ENCODE results near the gene CABP7. TPM values are rescaled to one million over a fixed set of nuclear protein-coding genes. Genes with fewer than 3 reads are reported as not detected.

The CABP7 gene
- total and polyA plus RNA-seq, 2 experiments from 2014 or later: 0.06 to 0.24 TPM

DNA sequence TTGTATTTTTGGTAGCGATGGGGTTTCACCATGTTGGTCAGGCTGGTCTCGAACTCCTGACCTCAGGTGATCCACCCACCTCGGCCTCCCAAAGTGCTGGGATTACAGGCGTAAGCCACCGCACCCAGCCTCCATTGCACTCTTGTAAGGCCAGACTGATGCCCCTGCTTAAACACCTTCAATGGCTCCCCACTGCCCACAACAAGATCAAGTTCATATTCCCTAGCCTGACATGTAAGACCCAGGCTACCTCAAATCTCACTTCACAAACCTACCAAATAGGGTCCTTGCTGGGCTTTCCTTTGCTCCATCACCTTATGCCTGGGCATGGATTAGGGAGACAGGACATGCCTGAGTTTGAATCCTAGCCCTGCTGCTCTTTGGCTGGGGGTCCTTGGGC lies 60.4 kb downstream of the CABP7 start:
- H3K9me2 ChIP-seq (ENCODE audit: insufficient read depth): no peaks in the 10 kb centered on the region
- no peaks in the 10 kb centered on the region for H3K36me3 ChIP-seq (ENCODE audit: insufficient read depth)
- Mint-ChIP-seq H3K27me3 (ENCODE audit: insufficient read depth, low read depth, poor library complexity) (peaks cover 4% of the 10 kb centered on the region), H3K9me3 (no peaks in the 10 kb centered on the region), H3K4me1 (peaks cover 9% of the 10 kb centered on the region), H3K4me3 (no peak overlapping the region), H3K27ac (no peak overlapping the region), H3K36me3 (ENCODE audit: low read depth) (no peaks in the 10 kb centered on the region; the same call in 2 of the 3 replicates)
- H3K4me3 ChIP-seq: no peak overlapping the region
- DNase-seq (ENCODE audit: low spot score): no peak
- H3F3A ChIP-seq (replicated peaks; ENCODE audit: low read depth): no peaks in the 10 kb centered on the region
- no peak overlapping the region for H3K27ac ChIP-seq (ENCODE audit: low read depth)
- H2AFZ ChIP-seq: no peak overlapping the region; the same call in 1 of the 2 replicates
- no peaks in the 10 kb centered on the region for H3K4me1 ChIP-seq (ENCODE audit: insufficient read depth)
- no peak overlapping the region for H3K4me2 ChIP-seq
- TF ChIP-seq ZNF331 (CRISPR knock-in tag; IDR thresholded peaks at IDR 0.05; ENCODE audit: low read depth): no peak
- no peak for TF ChIP-seq CREB1 (CRISPR knock-in tag; IDR thresholded peaks at IDR 0.05; ENCODE audit: low read depth)
- TF ChIP-seq JUNB (IDR thresholded peaks at IDR 0.05; ENCODE audit: unreplicated experiment): no peak
- no peak for TF ChIP-seq EZH2 (IDR thresholded peaks at IDR 0.05; ENCODE audit: low read depth, unreplicated experiment)
- TF ChIP-seq, protein P1, sequence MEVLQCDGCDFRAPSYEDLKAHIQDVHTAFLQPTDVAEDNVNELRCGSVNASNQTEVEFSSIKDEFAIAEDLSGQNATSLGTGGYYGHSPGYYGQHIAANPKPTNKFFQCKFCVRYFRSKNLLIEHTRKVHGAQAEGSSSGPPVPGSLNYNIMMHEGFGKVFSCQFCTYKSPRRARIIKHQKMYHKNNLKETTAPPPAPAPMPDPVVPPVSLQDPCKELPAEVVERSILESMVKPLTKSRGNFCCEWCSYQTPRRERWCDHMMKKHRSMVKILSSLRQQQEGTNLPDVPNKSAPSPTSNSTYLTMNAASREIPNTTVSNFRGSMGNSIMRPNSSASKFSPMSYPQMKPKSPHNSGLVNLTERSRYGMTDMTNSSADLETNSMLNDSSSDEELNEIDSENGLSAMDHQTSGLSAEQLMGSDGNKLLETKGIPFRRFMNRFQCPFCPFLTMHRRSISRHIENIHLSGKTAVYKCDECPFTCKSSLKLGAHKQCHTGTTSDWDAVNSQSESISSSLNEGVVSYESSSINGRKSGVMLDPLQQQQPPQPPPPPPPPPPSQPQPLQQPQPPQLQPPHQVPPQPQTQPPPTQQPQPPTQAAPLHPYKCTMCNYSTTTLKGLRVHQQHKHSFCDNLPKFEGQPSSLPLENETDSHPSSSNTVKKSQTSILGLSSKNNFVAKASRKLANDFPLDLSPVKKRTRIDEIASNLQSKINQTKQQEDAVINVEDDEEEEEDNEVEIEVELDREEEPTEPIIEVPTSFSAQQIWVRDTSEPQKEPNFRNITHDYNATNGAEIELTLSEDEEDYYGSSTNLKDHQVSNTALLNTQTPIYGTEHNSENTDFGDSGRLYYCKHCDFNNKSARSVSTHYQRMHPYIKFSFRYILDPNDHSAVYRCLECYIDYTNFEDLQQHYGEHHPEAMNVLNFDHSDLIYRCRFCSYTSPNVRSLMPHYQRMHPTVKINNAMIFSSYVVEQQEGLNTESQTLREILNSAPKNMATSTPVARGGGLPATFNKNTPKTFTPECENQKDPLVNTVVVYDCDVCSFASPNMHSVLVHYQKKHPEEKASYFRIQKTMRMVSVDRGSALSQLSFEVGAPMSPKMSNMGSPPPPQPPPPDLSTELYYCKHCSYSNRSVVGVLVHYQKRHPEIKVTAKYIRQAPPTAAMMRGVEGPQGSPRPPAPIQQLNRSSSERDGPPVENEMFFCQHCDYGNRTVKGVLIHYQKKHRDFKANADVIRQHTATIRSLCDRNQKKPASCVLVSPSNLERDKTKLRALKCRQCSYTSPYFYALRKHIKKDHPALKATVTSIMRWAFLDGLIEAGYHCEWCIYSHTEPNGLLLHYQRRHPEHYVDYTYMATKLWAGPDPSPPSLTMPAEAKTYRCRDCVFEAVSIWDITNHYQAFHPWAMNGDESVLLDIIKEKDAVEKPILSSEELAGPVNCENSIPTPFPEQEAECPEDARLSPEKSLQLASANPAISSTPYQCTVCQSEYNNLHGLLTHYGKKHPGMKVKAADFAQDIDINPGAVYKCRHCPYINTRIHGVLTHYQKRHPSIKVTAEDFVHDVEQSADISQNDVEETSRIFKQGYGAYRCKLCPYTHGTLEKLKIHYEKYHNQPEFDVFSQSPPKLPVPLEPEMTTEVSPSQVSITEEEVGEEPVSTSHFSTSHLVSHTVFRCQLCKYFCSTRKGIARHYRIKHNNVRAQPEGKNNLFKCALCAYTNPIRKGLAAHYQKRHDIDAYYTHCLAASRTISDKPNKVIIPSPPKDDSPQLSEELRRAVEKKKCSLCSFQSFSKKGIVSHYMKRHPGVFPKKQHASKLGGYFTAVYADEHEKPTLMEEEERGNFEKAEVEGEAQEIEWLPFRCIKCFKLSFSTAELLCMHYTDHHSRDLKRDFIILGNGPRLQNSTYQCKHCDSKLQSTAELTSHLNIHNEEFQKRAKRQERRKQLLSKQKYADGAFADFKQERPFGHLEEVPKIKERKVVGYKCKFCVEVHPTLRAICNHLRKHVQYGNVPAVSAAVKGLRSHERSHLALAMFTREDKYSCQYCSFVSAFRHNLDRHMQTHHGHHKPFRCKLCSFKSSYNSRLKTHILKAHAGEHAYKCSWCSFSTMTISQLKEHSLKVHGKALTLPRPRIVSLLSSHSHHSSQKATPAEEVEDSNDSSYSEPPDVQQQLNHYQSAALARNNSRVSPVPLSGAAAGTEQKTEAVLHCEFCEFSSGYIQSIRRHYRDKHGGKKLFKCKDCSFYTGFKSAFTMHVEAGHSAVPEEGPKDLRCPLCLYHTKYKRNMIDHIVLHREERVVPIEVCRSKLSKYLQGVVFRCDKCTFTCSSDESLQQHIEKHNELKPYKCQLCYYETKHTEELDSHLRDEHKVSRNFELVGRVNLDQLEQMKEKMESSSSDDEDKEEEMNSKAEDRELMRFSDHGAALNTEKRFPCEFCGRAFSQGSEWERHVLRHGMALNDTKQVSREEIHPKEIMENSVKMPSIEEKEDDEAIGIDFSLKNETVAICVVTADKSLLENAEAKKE (CRISPR knock-in tag; IDR thresholded peaks at IDR 0.05): no peak
- TF ChIP-seq, protein P2, sequence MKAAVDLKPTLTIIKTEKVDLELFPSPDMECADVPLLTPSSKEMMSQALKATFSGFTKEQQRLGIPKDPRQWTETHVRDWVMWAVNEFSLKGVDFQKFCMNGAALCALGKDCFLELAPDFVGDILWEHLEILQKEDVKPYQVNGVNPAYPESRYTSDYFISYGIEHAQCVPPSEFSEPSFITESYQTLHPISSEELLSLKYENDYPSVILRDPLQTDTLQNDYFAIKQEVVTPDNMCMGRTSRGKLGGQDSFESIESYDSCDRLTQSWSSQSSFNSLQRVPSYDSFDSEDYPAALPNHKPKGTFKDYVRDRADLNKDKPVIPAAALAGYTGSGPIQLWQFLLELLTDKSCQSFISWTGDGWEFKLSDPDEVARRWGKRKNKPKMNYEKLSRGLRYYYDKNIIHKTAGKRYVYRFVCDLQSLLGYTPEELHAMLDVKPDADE (IDR thresholded peaks at IDR 0.05): no peak
- TF ChIP-seq, protein P3, sequence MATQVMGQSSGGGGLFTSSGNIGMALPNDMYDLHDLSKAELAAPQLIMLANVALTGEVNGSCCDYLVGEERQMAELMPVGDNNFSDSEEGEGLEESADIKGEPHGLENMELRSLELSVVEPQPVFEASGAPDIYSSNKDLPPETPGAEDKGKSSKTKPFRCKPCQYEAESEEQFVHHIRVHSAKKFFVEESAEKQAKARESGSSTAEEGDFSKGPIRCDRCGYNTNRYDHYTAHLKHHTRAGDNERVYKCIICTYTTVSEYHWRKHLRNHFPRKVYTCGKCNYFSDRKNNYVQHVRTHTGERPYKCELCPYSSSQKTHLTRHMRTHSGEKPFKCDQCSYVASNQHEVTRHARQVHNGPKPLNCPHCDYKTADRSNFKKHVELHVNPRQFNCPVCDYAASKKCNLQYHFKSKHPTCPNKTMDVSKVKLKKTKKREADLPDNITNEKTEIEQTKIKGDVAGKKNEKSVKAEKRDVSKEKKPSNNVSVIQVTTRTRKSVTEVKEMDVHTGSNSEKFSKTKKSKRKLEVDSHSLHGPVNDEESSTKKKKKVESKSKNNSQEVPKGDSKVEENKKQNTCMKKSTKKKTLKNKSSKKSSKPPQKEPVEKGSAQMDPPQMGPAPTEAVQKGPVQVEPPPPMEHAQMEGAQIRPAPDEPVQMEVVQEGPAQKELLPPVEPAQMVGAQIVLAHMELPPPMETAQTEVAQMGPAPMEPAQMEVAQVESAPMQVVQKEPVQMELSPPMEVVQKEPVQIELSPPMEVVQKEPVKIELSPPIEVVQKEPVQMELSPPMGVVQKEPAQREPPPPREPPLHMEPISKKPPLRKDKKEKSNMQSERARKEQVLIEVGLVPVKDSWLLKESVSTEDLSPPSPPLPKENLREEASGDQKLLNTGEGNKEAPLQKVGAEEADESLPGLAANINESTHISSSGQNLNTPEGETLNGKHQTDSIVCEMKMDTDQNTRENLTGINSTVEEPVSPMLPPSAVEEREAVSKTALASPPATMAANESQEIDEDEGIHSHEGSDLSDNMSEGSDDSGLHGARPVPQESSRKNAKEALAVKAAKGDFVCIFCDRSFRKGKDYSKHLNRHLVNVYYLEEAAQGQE (IDR thresholded peaks at IDR 0.05; ENCODE audit: unreplicated experiment): no peak
- no peak for TF ChIP-seq POLR2AphosphoS5 (IDR thresholded peaks at IDR 0.05; ENCODE audit: low read depth)
- TF ChIP-seq ZNF114 (CRISPR knock-in tag; IDR thresholded peaks at IDR 0.05): no peak
- no peak for TF ChIP-seq STAT1 (IDR thresholded peaks at IDR 0.05; ENCODE audit: unreplicated experiment)
- no peak for TF ChIP-seq EZH2phosphoT487 (IDR thresholded peaks at IDR 0.05; ENCODE audit: unreplicated experiment)
- TF ChIP-seq NANOG (IDR thresholded peaks at IDR 0.05; ENCODE audit: borderline replicate concordance): no peak
- TF ChIP-seq, protein P4, sequence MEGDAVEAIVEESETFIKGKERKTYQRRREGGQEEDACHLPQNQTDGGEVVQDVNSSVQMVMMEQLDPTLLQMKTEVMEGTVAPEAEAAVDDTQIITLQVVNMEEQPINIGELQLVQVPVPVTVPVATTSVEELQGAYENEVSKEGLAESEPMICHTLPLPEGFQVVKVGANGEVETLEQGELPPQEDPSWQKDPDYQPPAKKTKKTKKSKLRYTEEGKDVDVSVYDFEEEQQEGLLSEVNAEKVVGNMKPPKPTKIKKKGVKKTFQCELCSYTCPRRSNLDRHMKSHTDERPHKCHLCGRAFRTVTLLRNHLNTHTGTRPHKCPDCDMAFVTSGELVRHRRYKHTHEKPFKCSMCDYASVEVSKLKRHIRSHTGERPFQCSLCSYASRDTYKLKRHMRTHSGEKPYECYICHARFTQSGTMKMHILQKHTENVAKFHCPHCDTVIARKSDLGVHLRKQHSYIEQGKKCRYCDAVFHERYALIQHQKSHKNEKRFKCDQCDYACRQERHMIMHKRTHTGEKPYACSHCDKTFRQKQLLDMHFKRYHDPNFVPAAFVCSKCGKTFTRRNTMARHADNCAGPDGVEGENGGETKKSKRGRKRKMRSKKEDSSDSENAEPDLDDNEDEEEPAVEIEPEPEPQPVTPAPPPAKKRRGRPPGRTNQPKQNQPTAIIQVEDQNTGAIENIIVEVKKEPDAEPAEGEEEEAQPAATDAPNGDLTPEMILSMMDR (conservative IDR thresholded peaks at IDR 0.05; ENCODE audit: low read depth in 2 of 2): no peak
- H4K20me1 ChIP-seq (replicated peaks; ENCODE audit: insufficient read depth): no peaks in the 10 kb centered on the region
- H3K27me3 ChIP-seq (ENCODE audit: insufficient read depth): no peaks in the 10 kb centered on the region
- ATAC-seq: no peak
- no peaks in the 10 kb centered on the region for H3K79me2 ChIP-seq (replicated peaks; ENCODE audit: insufficient read depth)
